GM12801 (cell line): ENCODE measurements around the gene TBC1D10A.

Experiments
- CTCF ChIP-seq: IDR thresholded peaks from one replicate; pipeline ENCODE4 v1.5.1; 2011; ENCODE audit warnings: control low read depth; ENCODE audit not compliant: insufficient read length; ENCODE audit errors: extremely low read depth

TBC1D10A gene

GRCh38 chr22:30289141-30289979, 37.4 kb downstream of the TBC1D10A start, which contains the start of gene CASTOR1:
Gene CASTOR1 (minus strand): TSS chr22:30289505. CDS start chr22:30289497, 8 bp downstream.
- no peak for TF ChIP-seq CTCF

- TF ChIP-seq CTCF, result no peak
Measured at GRCh38 chr22:30288419-30289140, 38.2 kb downstream of the TBC1D10A start.

- no peak for TF ChIP-seq CTCF
Measured at GRCh38 chr22:30287648-30288418, 38.9 kb downstream of the TBC1D10A start.

- TF ChIP-seq CTCF, result no peak
Measured at GRCh38 chr22:30286813-30287647, 39.7 kb downstream of the TBC1D10A start.

- TF ChIP-seq CTCF, result no peak
Measured at GRCh38 chr22:30286331-30286730, 40.4 kb downstream of the TBC1D10A start.

GRCh38 chr22:30285846-30286200, 40.9 kb downstream of the TBC1D10A start:
- no peak for TF ChIP-seq CTCF
